Body of pancreas (tissue), 4 donors: ENCODE results near the gene TMEM82.

Experiments used
- CTCF ChIP-seq, 7 experiments: fragments of 450-650 bp in 4 of 7; fragments of 200-600 bp in 3 of 7; sonication (generic) in 3 of 7; IDR thresholded peaks; one replicate each; pipeline ENCODE4 v1.5.1; 2016 to 2019; ENCODE audit warnings: antibody characterized with exemption in 7 of 7
- POLR2A ChIP-seq, 3 donors: fragments of 450-650 bp; IDR thresholded peaks; one replicate each; pipeline ENCODE4 v1.6.1; 2016; ENCODE audit warnings: antibody characterized with exemption in 3 of 3, mild to moderate bottlenecking in 2 of 3

DNA sequence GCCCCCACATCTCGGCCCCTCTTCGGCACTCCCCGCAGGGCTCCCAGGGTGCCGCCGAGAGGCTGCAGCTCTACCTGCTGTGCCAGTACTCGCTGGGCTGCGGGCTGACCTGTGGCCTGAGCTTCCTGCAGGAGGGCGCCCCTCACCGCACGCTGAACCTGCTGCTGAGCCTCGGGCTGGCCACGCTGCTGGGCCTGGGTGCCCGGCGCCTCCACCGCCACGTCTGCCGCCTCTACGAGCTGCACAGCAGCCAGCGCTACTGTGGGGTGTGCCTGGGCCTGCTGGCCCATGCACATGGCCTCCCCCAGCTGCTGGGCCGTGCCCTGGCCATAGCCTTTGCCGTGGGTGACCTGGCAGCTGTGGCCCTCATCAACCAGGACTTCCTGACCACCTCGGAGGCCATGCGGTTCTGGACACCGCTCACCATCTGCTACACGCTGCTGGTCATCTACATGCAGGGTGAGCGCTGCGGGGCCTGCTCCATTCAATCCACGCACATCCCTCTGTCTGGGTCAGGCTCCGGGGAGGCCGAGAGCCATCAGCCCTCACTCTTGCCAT, 1.9 kb downstream of the TMEM82 start:
- TF ChIP-seq CTCF (IDR thresholded peaks at IDR 0.05) (no peak), POLR2A (IDR thresholded peaks at IDR 0.05) (no peak)
